Parathyroid adenoma (tissue), 2 donors: Measurements from ENCODE around the gene CELSR1.

Source experiments
- H2AFZ ChIP-seq: fragments of 300-600 bp; sonication (generic); one replicate; pipeline ENCODE4 v1.7.0; 2017; ENCODE audit warnings: antibody characterized with exemption, mild to moderate bottlenecking
- H3K27ac ChIP-seq: fragments of 300-600 bp; sonication (generic); one replicate; pipeline ENCODE4 v1.7.0; 2017
- H3K27me3 ChIP-seq: fragments of 300-600 bp; sonication (generic); one replicate; pipeline ENCODE4 v1.7.0; 2017; ENCODE audit warnings: low read length; ENCODE audit not compliant: control insufficient read depth, insufficient read depth
- H3K36me3 ChIP-seq: fragments of 300-600 bp; sonication (generic); one replicate; pipeline ENCODE4 v1.7.0; 2017; ENCODE audit warnings: low read length; ENCODE audit not compliant: control insufficient read depth, insufficient read depth
- H3K4me1 ChIP-seq: fragments of 300-600 bp; sonication (generic); one replicate; pipeline ENCODE4 v1.7.0; 2017; ENCODE audit warnings: control low read depth
- H3K4me2 ChIP-seq: fragments of 300-600 bp; sonication (generic); one replicate; pipeline ENCODE4 v1.7.0; 2017; ENCODE audit warnings: low read length
- H3K4me3 ChIP-seq: fragments of 300-600 bp; sonication (generic); one replicate; pipeline ENCODE4 v1.7.0; 2017; ENCODE audit warnings: low read depth, low read length
- H3K79me2 ChIP-seq: fragments of 300-600 bp; sonication (generic); one replicate; pipeline ENCODE4 v1.7.0; 2017; ENCODE audit warnings: control low read depth
- H3K9ac ChIP-seq: fragments of 300-600 bp; sonication (generic); one replicate; pipeline ENCODE4 v1.7.0; 2017; ENCODE audit warnings: mild to moderate bottlenecking
- H3K9me3 ChIP-seq: fragments of 300-600 bp; sonication (generic); one replicate; pipeline ENCODE4 v1.7.0; 2017; ENCODE audit warnings: low read length; ENCODE audit not compliant: control insufficient read depth
- TF ChIP-seq, protein P1 (sequence below): fragments of 300-600 bp; sonication (generic); IDR thresholded peaks from one replicate; pipeline ENCODE4 v1.7.0; 2017; ENCODE audit warnings: antibody characterized with exemption, mild to moderate bottlenecking
- donor health status: primary hyperparathyroidism.

Gene CELSR1

DNA sequence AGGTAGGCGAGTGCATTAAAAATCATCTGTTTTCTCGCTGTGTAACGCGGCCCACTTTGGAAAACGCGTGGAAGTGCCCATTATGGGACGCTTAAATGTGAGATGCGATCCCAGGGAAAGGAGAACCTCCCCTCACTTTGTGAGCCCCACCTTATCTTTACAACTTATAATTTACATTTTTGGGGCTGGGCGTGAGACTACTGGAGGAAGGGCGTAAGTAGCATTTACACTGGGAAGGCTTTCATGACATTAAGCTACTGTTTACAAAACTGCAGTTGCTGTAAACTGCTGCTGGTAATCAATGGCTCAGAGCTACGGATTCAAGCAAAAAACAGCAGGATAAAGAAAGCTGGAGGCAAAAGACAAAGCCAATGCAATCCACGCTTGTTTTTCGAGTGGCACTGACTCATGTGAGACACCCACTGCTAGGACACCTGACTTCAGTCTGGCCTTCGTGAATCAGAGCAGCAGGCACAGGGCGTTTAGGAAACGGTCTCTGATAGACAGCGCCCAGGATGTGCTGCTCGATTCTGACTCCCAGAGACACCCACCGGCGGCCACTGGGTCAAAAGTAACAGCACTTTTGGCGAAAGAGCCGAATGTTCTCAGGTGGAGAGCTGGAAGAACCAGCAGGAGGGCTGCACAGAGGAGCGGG lies 123.6 kb downstream of the CELSR1 start:
- Histone ChIP-seq H3K4me3 (no peak overlapping the region), H3K36me3 (no peaks in the 10 kb centered on the region), H3K4me1 (no peaks in the 10 kb centered on the region), H3K4me2 (no peak overlapping the region), H3K79me2 (no peaks in the 10 kb centered on the region), H3K9ac (no peak overlapping the region), H2AFZ (no peak overlapping the region), H3K27ac (no peak overlapping the region), H3K27me3 (no peaks in the 10 kb centered on the region), H3K9me3 (no peaks in the 10 kb centered on the region)
- TF ChIP-seq, protein P1, sequence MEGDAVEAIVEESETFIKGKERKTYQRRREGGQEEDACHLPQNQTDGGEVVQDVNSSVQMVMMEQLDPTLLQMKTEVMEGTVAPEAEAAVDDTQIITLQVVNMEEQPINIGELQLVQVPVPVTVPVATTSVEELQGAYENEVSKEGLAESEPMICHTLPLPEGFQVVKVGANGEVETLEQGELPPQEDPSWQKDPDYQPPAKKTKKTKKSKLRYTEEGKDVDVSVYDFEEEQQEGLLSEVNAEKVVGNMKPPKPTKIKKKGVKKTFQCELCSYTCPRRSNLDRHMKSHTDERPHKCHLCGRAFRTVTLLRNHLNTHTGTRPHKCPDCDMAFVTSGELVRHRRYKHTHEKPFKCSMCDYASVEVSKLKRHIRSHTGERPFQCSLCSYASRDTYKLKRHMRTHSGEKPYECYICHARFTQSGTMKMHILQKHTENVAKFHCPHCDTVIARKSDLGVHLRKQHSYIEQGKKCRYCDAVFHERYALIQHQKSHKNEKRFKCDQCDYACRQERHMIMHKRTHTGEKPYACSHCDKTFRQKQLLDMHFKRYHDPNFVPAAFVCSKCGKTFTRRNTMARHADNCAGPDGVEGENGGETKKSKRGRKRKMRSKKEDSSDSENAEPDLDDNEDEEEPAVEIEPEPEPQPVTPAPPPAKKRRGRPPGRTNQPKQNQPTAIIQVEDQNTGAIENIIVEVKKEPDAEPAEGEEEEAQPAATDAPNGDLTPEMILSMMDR: no peak

- Histone ChIP-seq H3K4me3 (no peak overlapping the region), H3K27ac (no peak overlapping the region), H3K4me2 (no peak overlapping the region), H3K79me2 (no peaks in the 10 kb centered on the region), H3K9ac (no peak overlapping the region), H2AFZ (no peak overlapping the region), H3K4me1 (no peaks in the 10 kb centered on the region), H3K27me3 (no peaks in the 10 kb centered on the region), H3K9me3 (no peaks in the 10 kb centered on the region), H3K36me3 (no peaks in the 10 kb centered on the region)
- TF ChIP-seq, protein P1: no peak
Measured at GRCh38 chr22:46411347-46411746, 126.1 kb downstream of the CELSR1 start.

DNA sequence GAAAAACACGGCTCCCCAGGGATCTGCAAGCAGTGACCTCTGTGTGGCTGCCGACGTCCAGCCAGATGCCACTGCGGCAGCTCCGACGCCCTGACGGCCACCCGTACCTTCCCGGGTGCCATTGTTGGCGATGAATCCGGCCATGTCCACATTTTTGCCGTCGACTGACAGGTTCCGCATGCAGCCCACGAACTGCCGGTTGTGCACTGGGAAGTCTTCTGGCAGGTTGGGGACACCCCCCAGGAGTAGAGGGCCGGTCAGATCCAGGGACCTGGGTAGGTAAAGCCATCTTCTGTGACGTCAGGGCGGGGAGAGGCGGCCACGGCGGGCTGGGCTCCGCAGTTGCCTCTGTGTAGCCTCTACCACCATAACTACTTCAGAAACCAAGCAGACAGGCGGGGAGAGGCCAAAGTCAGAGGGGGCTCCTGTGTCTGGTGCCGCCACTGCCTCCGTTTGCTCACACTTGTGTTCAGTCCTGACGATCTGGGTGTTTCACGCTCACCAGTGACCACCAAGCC lies 127.1 kb downstream of the CELSR1 start:
- no peaks in the 10 kb centered on the region for H3K36me3 ChIP-seq
- H3K27ac ChIP-seq: no peak overlapping the region
- no peaks in the 10 kb centered on the region for H3K4me1 ChIP-seq
- H3K79me2 ChIP-seq: no peaks in the 10 kb centered on the region
- no peak overlapping the region for H3K4me2 ChIP-seq
- TF ChIP-seq, protein P1: no peak
- H3K9ac ChIP-seq: no peak overlapping the region
- H2AFZ ChIP-seq: no peak overlapping the region
- H3K9me3 ChIP-seq: no peaks in the 10 kb centered on the region
- H3K27me3 ChIP-seq: no peaks in the 10 kb centered on the region
- H3K4me3 ChIP-seq: no peak overlapping the region

DNA sequence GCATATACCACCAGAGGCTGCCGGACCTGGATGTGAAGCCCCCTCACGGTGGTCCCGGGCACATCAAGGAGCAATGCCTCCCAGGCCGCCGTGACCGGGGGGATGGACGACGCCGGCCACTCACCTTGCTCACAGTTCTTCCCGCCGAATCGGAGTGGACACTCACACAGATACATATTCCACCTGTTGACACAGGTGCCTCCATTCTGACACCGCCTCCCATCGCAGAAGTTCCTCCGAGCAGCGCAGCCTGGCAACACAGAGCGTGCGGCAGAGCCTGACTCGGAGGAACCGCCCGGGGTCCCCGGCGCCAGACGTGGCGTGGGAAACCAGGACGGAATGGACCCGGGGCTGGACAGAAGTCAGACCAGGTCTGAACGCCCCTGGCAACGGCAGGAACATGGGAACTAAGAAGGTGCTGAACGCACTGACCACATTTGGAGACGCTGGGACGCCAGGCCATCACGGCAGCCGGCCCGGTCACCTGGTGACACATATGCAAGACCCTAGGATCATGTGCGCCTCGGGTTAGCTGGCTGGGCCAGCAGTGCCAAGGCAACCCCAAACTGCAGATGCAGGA lies 127.7 kb downstream of the CELSR1 start:
- H3K9ac ChIP-seq: no peak overlapping the region
- H3K27ac ChIP-seq: no peak overlapping the region
- no peaks in the 10 kb centered on the region for H3K4me1 ChIP-seq
- H3K4me2 ChIP-seq: no peak overlapping the region
- no peak overlapping the region for H2AFZ ChIP-seq
- no peak overlapping the region for H3K4me3 ChIP-seq
- H3K79me2 ChIP-seq: no peaks in the 10 kb centered on the region
- no peaks in the 10 kb centered on the region for H3K9me3 ChIP-seq
- TF ChIP-seq, protein P1: no peak
- H3K27me3 ChIP-seq: no peaks in the 10 kb centered on the region
- H3K36me3 ChIP-seq: no peaks in the 10 kb centered on the region
